Uterus (tissue), 2 donors: ENCODE results near the gene RABL2B.
"Not testable (repeated sequence)": the region's sequence is repeated elsewhere in the genome, so short reads cannot be mapped to it uniquely, and the experiment has no call there.

ENCODE experiments used
- POLR2A ChIP-seq, 2 donors: fragments of 450-650 bp; IDR thresholded peaks; one replicate each; pipeline ENCODE4 v1.6.1; 2016; ENCODE audit warnings: antibody characterized with exemption in 2 of 2, mild to moderate bottlenecking in 1 of 2, moderate library complexity in 1 of 2
- TF ChIP-seq, protein P1 (sequence below), 4 experiments: fragments of 200-600 bp in 2 of 4; fragments of 450-650 bp in 2 of 4; sonication (generic) in 2 of 4; IDR thresholded peaks; one replicate each; pipeline ENCODE4 v1.5.1; 2016 to 2019; ENCODE audit warnings: antibody characterized with exemption in 4 of 4, mild to moderate bottlenecking in 2 of 4, moderate library complexity in 1 of 4

DNA sequence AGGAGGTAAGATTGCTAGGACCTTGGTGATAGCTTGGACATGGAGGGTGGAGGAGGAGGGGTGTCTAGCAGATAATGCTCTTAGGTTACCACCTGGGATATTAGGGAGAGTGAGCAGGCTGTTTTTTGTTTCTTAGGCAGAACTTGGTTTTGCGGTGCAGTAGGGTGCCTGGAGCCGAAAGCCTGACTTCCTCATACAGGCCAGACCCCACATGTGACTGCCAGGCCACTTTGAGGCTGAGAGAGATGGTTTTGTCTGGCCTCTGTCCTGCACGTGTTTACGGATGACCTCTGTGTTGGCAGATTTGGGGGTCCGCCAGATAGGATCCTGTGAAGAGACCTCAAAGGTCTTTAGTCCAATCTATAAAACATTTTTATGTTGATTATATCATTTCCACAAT is 1.9 kb upstream of the RABL2B start:
- TF ChIP-seq POLR2A (IDR thresholded peaks at IDR 0.05) = not testable (repeated sequence)
- TF ChIP-seq, protein P1, sequence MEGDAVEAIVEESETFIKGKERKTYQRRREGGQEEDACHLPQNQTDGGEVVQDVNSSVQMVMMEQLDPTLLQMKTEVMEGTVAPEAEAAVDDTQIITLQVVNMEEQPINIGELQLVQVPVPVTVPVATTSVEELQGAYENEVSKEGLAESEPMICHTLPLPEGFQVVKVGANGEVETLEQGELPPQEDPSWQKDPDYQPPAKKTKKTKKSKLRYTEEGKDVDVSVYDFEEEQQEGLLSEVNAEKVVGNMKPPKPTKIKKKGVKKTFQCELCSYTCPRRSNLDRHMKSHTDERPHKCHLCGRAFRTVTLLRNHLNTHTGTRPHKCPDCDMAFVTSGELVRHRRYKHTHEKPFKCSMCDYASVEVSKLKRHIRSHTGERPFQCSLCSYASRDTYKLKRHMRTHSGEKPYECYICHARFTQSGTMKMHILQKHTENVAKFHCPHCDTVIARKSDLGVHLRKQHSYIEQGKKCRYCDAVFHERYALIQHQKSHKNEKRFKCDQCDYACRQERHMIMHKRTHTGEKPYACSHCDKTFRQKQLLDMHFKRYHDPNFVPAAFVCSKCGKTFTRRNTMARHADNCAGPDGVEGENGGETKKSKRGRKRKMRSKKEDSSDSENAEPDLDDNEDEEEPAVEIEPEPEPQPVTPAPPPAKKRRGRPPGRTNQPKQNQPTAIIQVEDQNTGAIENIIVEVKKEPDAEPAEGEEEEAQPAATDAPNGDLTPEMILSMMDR (IDR thresholded peaks at IDR 0.05) = not testable (repeated sequence)
